HepG2 (cell line): ENCODE results near the gene SRBD1. TPM values are rescaled to one million over a fixed set of nuclear protein-coding genes. Genes with fewer than 3 reads are reported as not detected.

ENCODE experiments used
- ATAD3A ChIP-seq: sonication (generic); formaldehyde crosslinking; IDR thresholded peaks from 2 replicates; pipeline ENCODE4 v1.4.0; 2020; ENCODE audit warnings: missing genetic modification reagents
- ATF5 ChIP-seq: sonication (generic); formaldehyde crosslinking; IDR thresholded peaks from 2 replicates; pipeline ENCODE4 v1.4.0; 2020; ENCODE audit warnings: mild to moderate bottlenecking, low read depth, missing genetic modification reagents
- DNMT3B ChIP-seq: conservative IDR thresholded peaks from 2 replicates; pipeline ENCODE4 v1.6.1; 2016; ENCODE audit warnings: missing biosample characterization, control low read depth
- DRAP1 ChIP-seq: IDR thresholded peaks from 2 replicates; pipeline ENCODE4 v1.6.1; 2016; ENCODE audit warnings: missing genetic modification reagents, missing compliant biosample characterization
- GATA4 ChIP-seq: sonication (generic); IDR thresholded peaks from 2 replicates; pipeline ENCODE4 v1.6.1; 2016; ENCODE audit warnings: antibody characterized with exemption, low read depth, borderline replicate concordance
- HMG20A ChIP-seq: IDR thresholded peaks from 2 replicates; pipeline ENCODE4 v1.6.1; 2016; ENCODE audit warnings: borderline replicate concordance
- KAT2B ChIP-seq: fragments of 150-350 bp; IDR thresholded peaks from 2 replicates; pipeline ENCODE4 v1.6.1; 2014; ENCODE audit warnings: low read depth, low read length, borderline replicate concordance
- MXD3 ChIP-seq: IDR thresholded peaks from 2 replicates; pipeline ENCODE4 v1.6.1; 2016; ENCODE audit warnings: mild to moderate bottlenecking, missing biosample characterization, missing genetic modification reagents
- NR2C2 ChIP-seq: sonication (generic); formaldehyde crosslinking; IDR thresholded peaks from 2 replicates; pipeline ENCODE4 v1.4.0; 2020; ENCODE audit warnings: missing genetic modification reagents, mild to moderate bottlenecking, moderate library complexity, borderline replicate concordance
- TCF12 ChIP-seq, 2 experiments: fragments of 450-650 bp in 1 of 2; sonication (generic) in 1 of 2; formaldehyde crosslinking in 1 of 2; IDR thresholded peaks; 2 replicates each; pipeline versions ENCODE4 v1.6.1 to v1.8.0; 2017 to 2022; ENCODE audit warnings: antibody characterized with exemption in 1 of 2, mild to moderate bottlenecking in 1 of 2, missing genetic modification reagents in 1 of 2, moderate library complexity in 1 of 2
- ZBTB37 ChIP-seq: sonication (generic); formaldehyde crosslinking; IDR thresholded peaks from 2 replicates; pipeline ENCODE4 v1.4.0; 2020; ENCODE audit warnings: mild to moderate bottlenecking, missing genetic modification reagents
- ZFAT ChIP-seq: sonication (generic); formaldehyde crosslinking; conservative IDR thresholded peaks from 2 replicates; pipeline ENCODE4 v1.8.1; 2023; ENCODE audit warnings: missing genetic modification reagents, inconsistent platforms
- ZFP1 ChIP-seq: IDR thresholded peaks from 2 replicates; pipeline ENCODE4 v1.6.1; 2016
- ZFP82 ChIP-seq: sonication (generic); formaldehyde crosslinking; IDR thresholded peaks from 2 replicates; pipeline ENCODE4 v1.5.1; 2020; ENCODE audit warnings: mild to moderate bottlenecking, missing genetic modification reagents, borderline replicate concordance
- ZFY ChIP-seq: sonication (generic); formaldehyde crosslinking; IDR thresholded peaks from 2 replicates; pipeline ENCODE4 v1.4.0; 2020; ENCODE audit warnings: missing genetic modification reagents
- ZMYM3 ChIP-seq: sonication (generic); formaldehyde crosslinking; IDR thresholded peaks from 2 replicates; pipeline ENCODE4 v1.5.1; 2020; ENCODE audit warnings: mild to moderate bottlenecking, missing genetic modification reagents
- ZNF180 ChIP-seq: sonication (generic); formaldehyde crosslinking; IDR thresholded peaks from 2 replicates; pipeline ENCODE4 v1.4.0; 2020; ENCODE audit warnings: low read depth, missing genetic modification reagents, borderline replicate concordance
- ZNF205 ChIP-seq: IDR thresholded peaks from 2 replicates; pipeline ENCODE4 v1.6.1; 2018; ENCODE audit warnings: missing biosample characterization, missing genetic modification reagents
- ZNF264 ChIP-seq: sonication (generic); formaldehyde crosslinking; IDR thresholded peaks from 2 replicates; pipeline ENCODE4 v1.4.0; 2020; ENCODE audit warnings: missing genetic modification reagents
- ZNF350 ChIP-seq: sonication (generic); formaldehyde crosslinking; IDR thresholded peaks from 2 replicates; pipeline ENCODE4 v1.4.0; 2020; ENCODE audit warnings: mild to moderate bottlenecking, low read depth, missing genetic modification reagents, borderline replicate concordance
- ZNF362 ChIP-seq: sonication (generic); formaldehyde crosslinking; IDR thresholded peaks from 2 replicates; pipeline ENCODE4 v1.4.0; 2020; ENCODE audit warnings: missing genetic modification reagents, mild to moderate bottlenecking, borderline replicate concordance
- ZNF746 ChIP-seq: sonication (generic); formaldehyde crosslinking; IDR thresholded peaks from 2 replicates; pipeline ENCODE4 v1.8.0; 2022; ENCODE audit warnings: mild to moderate bottlenecking, missing genetic modification reagents
- ZNF770 ChIP-seq: sonication (generic); formaldehyde crosslinking; IDR thresholded peaks from 2 replicates; pipeline ENCODE4 v1.5.0; 2020; ENCODE audit warnings: mild to moderate bottlenecking, missing genetic modification reagents
- polyA plus RNA-seq, 8 experiments: library from polyadenylated mRNA; depleted of rRNA in 3 of 8; stranded (reverse) in 7 of 8; unstranded in 1 of 8; fragments of >200 nt; fragmentation: Illumina TruSeq in 4 of 8; extraction: Trizol in 4 of 8; gene quantifications; 2 replicates each; pipeline versions ENCODE4 v1.2.1 to v1.2.3, GENCODE V29; 2011 to 2016; ENCODE audit warnings: low read depth in 4 of 8, missing spikeins in 1 of 8, mixed read lengths in 1 of 8; ENCODE audit not compliant: insufficient read depth in 1 of 8
- total RNA-seq, 5 experiments: library from RNA; depleted of rRNA; stranded (reverse); fragments of >200 nt; fragmentation: Illumina TruSeq; extraction: Trizol; gene quantifications; 2 replicates each; pipeline ENCODE4 v1.2.3, GENCODE V29; 2016; ENCODE audit warnings: low read depth in 1 of 5

The SRBD1 gene
- total and polyA plus RNA-seq, 2 of the 13 experiments (the other 11 are each of a cell fraction or from before 2014, with no cell fraction given), result 3.2 to 23.9 TPM

GRCh38 chr2:45643543-45644542 is 32.8 kb upstream of the SRBD1 start (continued):
- TF ChIP-seq DRAP1 (CRISPR knock-in tag) (no peak), ATF5 (CRISPR knock-in tag) (no peak), ZNF205 (CRISPR knock-in tag) (peak; percentile 68), HMG20A (CRISPR knock-in tag) (no peak), ZMYM3 (CRISPR knock-in tag) (no peak), ZNF264 (CRISPR knock-in tag) (no peak), ZFY (CRISPR knock-in tag) (peak; percentile 41; the same call in 1 of the 2 replicates), ZNF746 (no peak), ZFAT (no peak), MXD3 (CRISPR knock-in tag) (peak; percentile 61; the same call in 1 of the 2 replicates), ZNF362 (no peak), KAT2B (no peak), ZFP82 (CRISPR knock-in tag) (no peak), TCF12 (IDR thresholded peaks at IDR 0.05) (no peak), TCF12 (CRISPR knock-in tag; IDR thresholded peaks at IDR 0.05) (no peak), ZNF180 (CRISPR knock-in tag) (no peak), ZNF770 (CRISPR knock-in tag) (0 out of 2 replicates have a peak, but pooled peaks have one; percentile 14), ZBTB37 (CRISPR knock-in tag) (no peak), ZNF350 (CRISPR knock-in tag) (peak; percentile 11; the same call in 1 of the 2 replicates), DNMT3B (CRISPR knock-in tag) (no peak), NR2C2 (CRISPR knock-in tag) (no peak; the same call in 1 of the 2 replicates), ZFP1 (CRISPR knock-in tag) (no peak), GATA4 (no peak), ATAD3A (CRISPR knock-in tag) (no peak)
